KOPT-K1 (cell line): Measurements from ENCODE around the gene PLEKHJ1.

ENCODE experiments used
- H3K27ac ChIP-seq: fragments of 200-600 bp; sonication (generic); 2 replicates; pipeline ENCODE4 v1.5.1; 2016; ENCODE audit warnings: antibody characterized with exemption, mild to moderate bottlenecking, low read depth, low read length; ENCODE audit not compliant: poor library complexity, severe bottlenecking
- H3K36me3 ChIP-seq: fragments of 200-600 bp; sonication (generic); 2 replicates; pipeline ENCODE4 v1.5.1; 2017; ENCODE audit warnings: antibody characterized with exemption, mild to moderate bottlenecking, low read length, moderate library complexity; ENCODE audit not compliant: insufficient read depth
- H3K9me3 ChIP-seq: fragments of 200-600 bp; sonication (generic); 2 replicates; pipeline ENCODE4 v1.5.1; 2017; ENCODE audit warnings: antibody characterized with exemption, low read length, mild to moderate bottlenecking; ENCODE audit not compliant: insufficient read depth, poor library complexity, severe bottlenecking

PLEKHJ1 gene

DNA sequence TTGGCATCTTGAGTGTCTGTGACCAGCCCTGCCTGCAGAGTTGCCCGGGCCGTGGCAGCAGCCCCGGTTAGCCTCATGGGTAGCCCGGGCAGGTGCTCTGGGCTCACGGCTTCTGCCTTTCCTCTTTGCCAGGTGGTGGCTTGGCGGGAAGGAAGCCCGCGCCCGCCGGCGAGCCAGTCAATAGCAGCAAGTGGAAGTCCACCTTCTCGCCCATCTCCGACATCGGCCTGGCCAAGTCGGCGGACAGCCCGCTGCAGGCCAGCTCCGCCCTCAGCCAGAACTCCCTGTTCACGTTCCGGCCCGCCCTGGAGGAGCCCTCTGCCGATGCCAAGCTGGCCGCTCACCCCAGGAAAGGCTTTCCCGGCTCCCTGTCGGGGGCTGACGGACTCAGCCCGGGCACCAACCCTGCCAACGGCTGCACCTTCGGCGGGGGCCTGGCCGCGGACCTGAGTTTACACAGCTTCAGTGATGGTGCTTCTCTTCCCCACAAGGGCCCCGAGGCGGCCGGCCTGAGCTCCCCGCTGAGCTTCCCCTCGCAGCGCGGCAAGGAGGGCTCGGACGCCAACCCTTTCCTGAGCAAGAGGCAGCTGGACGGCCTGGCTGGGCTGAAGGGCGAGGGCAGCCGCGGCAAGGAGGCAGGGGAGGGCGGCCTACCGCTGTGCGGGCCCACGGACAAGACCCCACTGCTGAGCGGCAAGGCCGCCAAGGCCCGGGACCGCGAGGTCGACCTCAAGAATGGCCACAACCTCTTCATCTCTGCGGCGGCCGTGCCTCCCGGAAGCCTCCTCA lies 9.9 kb downstream of the PLEKHJ1 start:
- Histone ChIP-seq H3K9me3 (no peaks in the 10 kb centered on the region), H3K36me3 (peaks cover 93% of the 10 kb centered on the region), H3K27ac (no peak overlapping the region)

GRCh38 chr19:2225415-2226050 lies 10.6 kb downstream of the PLEKHJ1 start:
- Histone ChIP-seq H3K36me3 (peaks cover 93% of the 10 kb centered on the region), H3K9me3 (no peaks in the 10 kb centered on the region), H3K27ac (no peak overlapping the region)

GRCh38 chr19:2224754-2225349 lies 11.3 kb downstream of the PLEKHJ1 start:
- Histone ChIP-seq H3K27ac (no peak overlapping the region), H3K9me3 (no peaks in the 10 kb centered on the region), H3K36me3 (peaks cover 93% of the 10 kb centered on the region)

DNA sequence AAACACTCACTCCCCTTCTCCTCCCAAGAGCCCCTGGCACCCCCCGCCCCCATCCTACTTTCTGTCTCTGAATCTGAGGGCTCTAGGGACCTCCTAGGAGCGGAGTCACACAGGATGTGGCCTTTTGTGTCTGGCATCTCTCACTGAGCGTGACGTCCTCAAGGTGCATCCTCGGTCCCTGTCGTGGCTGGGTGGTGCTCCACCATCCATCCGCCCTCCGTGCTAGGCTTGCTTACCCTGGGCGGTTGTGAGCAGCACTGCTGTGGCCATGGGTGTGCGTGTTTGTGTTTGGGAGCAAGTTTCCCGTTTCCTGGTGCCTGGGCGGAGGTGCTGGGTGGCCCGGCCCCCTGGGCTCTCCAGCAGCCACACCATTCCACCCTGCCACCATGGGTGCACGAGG lies 12.2 kb downstream of the PLEKHJ1 start:
- Histone ChIP-seq H3K9me3 (no peaks in the 10 kb centered on the region), H3K27ac (no peak overlapping the region), H3K36me3 (peaks cover 93% of the 10 kb centered on the region)

- Histone ChIP-seq H3K9me3 (no peaks in the 10 kb centered on the region), H3K27ac (no peak overlapping the region), H3K36me3 (peaks cover 93% of the 10 kb centered on the region)
Observed at GRCh38 chr19:2223391-2223790, 12.7 kb downstream of the PLEKHJ1 start.

DNA sequence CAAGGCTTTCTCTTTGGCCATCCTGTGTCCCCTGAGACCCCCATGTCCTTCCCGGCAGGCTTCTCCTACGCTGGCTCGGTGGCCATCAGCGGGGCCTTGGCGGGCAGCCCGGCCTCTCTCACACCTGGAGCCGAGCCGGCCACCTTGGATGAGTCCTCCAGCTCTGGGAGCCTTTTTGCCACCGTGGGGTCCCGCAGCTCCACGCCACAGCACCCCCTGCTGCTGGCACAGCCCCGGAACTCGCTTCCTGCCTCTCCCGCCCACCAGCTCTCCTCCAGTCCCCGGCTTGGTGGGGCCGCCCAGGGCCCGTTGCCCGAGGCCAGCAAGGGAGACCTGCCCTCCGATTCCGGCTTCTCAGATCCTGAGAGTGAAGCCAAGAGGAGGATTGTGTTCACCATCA lies 14.2 kb downstream of the PLEKHJ1 start:
- Histone ChIP-seq H3K36me3 (peaks cover 96% of the 10 kb centered on the region), H3K27ac (no peak overlapping the region), H3K9me3 (no peaks in the 10 kb centered on the region)

DNA sequence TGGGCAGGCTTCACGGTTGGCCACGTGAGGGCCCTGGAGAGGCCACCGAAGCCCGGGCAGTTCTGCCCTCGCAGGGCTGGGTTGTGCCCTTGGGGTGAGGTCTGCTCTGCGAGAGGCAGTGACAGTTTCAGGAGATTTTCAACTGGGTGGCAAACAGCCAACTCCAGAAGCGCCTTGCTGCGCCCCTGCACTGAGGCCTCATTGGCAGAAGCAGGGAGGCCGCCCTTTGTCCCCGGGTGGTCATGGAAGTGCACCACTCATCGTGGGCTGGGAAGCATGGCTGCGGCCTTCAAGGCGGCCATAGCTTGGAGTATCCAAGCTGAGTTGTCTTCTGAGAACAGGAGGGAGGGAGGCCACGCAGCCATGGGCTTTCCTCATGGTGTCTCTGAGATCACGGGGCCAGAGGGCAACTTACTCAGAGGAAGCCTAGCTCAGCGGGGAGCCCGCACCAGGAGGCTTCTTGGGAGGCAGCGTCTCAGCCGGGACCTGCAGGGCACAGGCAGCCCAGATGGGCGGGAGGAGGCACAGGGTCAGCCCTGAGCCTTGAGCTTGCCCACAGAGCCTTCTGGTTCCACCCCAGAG lies 14.8 kb downstream of the PLEKHJ1 start:
- Histone ChIP-seq H3K27ac (no peak overlapping the region), H3K36me3 (peaks cover 96% of the 10 kb centered on the region)

GRCh38 chr19:2219726-2220125 lies 16.4 kb downstream of the PLEKHJ1 start:
- no peaks in the 10 kb centered on the region for H3K9me3 ChIP-seq
- peaks cover 96% of the 10 kb centered on the region for H3K36me3 ChIP-seq
- no peak overlapping the region for H3K27ac ChIP-seq

More for the DNA sequence above, 14.8 kb downstream of the PLEKHJ1 start:
- no peaks in the 10 kb centered on the region for H3K9me3 ChIP-seq

GRCh38 chr19:2217591-2217990 lies 18.5 kb downstream of the PLEKHJ1 start:
- peaks cover 97% of the 10 kb centered on the region for H3K36me3 ChIP-seq
- H3K27ac ChIP-seq, result no peak overlapping the region
- no peaks in the 10 kb centered on the region for H3K9me3 ChIP-seq

- H3K36me3 ChIP-seq, result peaks cover 97% of the 10 kb centered on the region
- no peaks in the 10 kb centered on the region for H3K9me3 ChIP-seq
- H3K27ac ChIP-seq, result no peak overlapping the region
Observed at GRCh38 chr19:2216361-2217225, 19.5 kb downstream of the PLEKHJ1 start.

- Histone ChIP-seq H3K36me3 (peaks cover 97% of the 10 kb centered on the region), H3K27ac (no peak overlapping the region), H3K9me3 (no peaks in the 10 kb centered on the region)
Observed at GRCh38 chr19:2215281-2215751, 20.8 kb downstream of the PLEKHJ1 start.

GRCh38 chr19:2214251-2214650 lies 21.9 kb downstream of the PLEKHJ1 start:
- peaks cover 97% of the 10 kb centered on the region for H3K36me3 ChIP-seq
- H3K27ac ChIP-seq, result no peak overlapping the region
- no peaks in the 10 kb centered on the region for H3K9me3 ChIP-seq

- H3K9me3 ChIP-seq, result no peaks in the 10 kb centered on the region
- H3K27ac ChIP-seq, result no peak overlapping the region
- peaks cover 97% of the 10 kb centered on the region for H3K36me3 ChIP-seq
Observed at GRCh38 chr19:2213799-2214198, 22.3 kb downstream of the PLEKHJ1 start.

DNA sequence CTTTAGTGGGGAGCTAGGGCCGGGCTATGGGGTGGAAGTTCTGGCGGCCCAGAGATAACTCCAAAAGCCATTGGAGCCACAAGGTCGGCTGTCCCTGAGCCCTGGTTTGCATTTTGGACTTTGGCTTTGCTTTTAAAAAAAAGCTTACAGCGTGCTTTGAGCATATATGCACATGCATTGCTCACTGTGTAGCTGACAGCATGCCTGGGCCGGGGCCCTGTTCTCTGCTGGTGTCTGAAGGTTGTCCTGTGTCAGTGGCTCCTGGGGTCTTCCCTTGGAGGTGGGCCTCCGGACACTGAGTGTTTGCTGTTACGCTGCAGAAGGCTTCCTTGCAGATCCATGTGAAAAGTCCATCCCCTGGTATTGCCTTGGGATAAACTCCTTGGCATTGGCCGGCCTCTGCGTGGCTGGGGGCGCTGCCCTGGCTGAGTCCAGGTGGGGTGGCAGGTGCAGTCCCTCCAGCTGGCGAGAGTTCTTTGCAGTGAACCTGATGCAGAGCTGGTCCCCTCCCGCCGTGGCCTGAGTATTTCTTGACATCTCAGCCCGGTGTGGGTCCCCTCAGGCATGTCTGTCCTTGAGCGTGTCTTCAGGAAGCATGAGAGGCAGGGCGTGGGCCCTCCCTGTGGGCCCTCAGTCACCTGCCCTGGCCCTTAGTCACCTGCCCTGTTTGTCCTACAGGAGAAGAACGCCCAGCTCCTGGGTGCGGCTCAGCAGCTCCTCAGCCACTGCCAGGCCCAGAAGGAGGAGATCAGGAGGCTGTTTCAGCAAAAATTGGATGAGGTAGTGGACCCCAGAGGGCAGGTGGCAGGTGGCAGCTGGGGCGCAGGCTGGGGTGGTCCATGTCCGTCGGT lies 23.0 kb downstream of the PLEKHJ1 start:
- Histone ChIP-seq H3K9me3 (no peaks in the 10 kb centered on the region), H3K36me3 (peaks cover 100% of the 10 kb centered on the region), H3K27ac (no peak overlapping the region)
